HG03064 (cell line): ENCODE measurements around the gene DYNC2H1.

ENCODE experiments used
- ATAC-seq: cut with Tn5 transposase; IDR thresholded peaks from one replicate; pipeline ENCODE4 v1.9.1; 2021; ENCODE audit warnings: low read depth; ENCODE audit not compliant: unreplicated experiment

DYNC2H1 gene

DNA sequence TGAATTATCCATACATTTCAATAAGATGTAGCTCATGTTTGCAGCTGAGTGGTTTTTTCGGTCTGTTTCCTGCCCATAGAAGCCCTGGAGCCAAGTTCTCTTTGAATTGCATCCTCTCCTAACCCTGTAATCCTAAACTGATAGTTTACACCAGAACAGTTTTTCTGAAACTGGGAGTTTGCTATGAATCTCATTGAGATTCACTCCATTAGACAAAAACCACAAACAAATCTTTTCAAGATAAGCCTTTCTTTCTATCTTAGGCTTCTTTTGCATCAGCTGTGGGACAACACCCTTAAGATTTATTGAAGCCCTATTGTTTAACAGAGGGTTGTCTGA, 324.8 kb downstream of the DYNC2H1 start:
- no peak for ATAC-seq

DNA sequence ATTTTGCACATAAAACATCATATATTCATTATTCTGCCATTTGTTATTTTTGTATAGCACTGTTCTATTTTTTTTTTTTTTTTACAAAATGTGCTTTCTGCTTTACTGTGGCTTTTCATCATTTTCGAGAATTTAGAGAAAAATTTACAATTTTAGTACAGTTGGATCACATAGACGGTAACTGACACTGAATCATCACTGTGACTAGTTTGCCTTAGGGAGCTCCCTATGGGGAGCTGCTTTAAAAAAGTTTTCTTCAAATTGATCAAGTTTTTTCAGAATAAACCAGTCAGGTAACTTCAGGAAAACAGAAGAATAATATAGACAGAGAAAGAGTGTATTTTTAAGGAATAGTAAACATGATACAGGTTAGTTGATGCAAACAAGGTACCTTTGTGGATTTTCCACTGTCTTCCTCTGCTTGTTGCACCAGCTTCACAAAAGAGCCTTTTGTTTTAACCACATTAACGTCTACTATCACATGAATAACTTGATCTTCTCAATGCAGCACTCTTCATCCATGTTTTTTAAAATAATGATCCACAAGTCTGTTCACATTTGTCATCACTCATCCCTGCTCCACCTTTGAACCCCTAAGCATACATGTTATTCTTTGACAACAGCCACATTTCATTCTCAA, 327.0 kb downstream of the DYNC2H1 start:
- no peak for ATAC-seq

DNA sequence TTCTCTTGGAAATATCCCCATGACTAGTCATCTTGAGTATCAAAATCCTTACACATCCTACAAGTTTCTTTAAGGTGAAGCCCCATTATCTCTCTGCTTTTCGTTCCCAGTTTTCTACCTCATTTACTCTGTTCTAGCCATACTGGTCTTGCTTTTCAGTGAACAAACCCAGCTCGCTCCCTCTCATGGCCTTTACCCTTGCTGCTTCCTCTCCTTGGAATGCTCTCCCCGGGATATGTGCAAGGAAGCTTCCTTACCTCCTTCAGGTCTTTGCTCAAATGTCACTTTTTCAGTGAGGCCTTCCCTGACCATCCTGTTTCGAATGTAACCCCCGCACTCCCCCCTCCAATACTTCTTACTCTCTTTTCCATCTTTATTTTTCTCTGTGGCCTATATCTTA, 331.8 kb downstream of the DYNC2H1 start:
- no peak for ATAC-seq

DNA sequence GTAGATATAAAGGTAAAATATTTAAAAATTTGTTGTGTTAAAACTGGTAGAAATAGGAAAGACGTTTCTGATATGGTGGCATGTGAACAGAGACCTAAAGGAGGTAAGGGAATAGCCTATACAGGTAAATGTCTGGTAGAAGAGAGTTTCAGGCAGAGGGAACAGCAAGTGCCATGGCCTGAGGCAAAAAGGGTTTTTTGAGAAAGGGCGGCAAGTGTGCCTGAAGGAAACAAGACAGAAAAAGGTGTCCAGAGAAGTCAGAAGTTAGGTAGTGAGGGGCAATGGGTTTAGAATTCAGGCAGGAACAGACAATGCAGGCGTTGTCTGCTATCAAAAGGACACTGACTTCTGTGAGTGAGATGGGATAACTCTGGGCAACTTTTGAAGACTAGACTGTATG, 339.7 kb downstream of the DYNC2H1 start:
- ATAC-seq: no peak

DNA sequence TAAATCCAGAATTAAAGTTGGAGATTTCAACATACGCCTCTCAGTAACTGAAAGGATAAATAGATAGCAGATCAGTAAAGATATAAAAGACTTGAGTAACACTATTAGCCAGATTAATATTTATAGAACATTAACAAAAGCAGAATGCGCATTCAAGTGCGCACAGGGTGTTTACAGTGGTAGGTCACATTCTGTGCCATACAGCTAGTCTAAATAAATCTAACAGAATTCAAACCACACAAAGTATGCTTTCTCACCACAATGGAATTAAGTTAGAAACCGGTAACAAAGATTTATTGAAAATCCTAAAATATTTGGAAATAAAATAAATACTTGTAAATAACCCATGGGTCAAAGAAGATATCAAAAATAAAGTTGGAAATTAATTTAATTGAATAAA, 341.0 kb downstream of the DYNC2H1 start:
- ATAC-seq: no peak

DNA sequence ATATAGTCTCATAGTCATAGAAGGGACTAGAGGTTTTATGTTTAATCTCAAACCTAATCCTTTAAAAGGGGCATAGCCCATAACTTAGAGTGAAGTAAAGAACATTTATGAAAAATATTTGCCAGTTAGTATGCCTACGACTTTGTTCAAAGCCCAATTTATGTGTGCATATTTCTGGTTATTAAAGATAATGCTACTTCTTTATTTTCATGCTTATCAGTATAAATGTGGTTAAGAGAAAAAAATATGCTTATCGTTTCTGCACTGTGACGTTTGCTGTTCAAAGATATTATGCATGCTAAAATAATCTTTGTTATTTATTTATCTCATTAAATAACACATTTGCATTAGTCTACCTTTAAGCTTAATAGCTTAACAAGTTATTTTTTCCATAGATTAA, 343.9 kb downstream of the DYNC2H1 start:
- no peak for ATAC-seq

DNA sequence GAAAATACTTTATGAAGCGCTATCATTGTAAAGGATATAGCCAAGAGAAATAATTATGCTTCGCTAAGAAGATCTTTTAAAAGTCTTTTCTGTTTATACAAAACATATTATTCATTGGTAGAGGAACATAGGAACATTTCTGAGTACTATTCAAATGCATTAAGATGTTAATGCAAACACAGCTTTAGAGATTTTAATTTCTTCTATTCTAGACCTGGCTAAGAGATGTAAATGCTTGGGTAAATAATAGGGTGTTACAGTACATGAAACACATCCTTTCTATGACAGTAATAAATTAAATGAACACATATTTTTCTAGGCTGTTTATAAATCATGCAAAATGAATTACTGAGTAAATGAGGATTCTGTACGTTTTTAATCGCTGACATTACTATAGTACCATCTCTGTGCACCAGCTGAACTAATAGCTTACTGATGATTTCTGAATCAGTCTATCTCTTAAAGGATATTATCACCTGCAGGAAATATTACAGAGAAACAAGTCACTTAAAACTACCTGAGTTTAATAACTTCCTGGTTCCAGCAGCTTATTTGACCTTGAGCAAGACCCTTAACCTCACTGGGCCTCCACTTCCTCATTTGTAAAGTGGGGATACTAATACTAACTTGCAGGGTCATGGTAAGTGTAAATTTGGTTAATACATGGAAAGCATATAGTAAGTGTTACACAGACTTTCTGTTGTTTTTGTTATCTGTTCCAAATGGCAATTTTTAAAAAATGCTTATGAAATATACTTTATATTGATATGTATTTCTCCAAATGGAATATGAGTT, 344.9 kb downstream of the DYNC2H1 start:
- ATAC-seq: no peak

DNA sequence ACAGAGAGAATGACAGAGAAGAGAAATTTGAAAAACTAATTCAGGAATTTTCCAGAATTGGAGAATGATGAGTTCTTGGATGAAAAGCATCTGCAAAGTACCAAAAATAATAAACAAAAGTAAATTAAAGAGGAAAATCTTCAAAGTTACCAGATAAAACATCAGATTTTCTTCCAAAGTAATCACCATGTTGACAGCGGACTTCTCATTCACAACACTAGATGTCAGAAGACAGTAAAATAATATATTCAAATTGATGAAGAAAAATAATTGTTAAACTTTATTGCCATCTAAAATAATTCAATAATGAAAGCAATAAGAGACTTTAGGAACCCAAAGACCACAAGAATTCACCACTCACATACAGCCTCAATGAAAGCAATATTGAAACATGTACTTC, 355.2 kb downstream of the DYNC2H1 start:
- no peak for ATAC-seq

DNA sequence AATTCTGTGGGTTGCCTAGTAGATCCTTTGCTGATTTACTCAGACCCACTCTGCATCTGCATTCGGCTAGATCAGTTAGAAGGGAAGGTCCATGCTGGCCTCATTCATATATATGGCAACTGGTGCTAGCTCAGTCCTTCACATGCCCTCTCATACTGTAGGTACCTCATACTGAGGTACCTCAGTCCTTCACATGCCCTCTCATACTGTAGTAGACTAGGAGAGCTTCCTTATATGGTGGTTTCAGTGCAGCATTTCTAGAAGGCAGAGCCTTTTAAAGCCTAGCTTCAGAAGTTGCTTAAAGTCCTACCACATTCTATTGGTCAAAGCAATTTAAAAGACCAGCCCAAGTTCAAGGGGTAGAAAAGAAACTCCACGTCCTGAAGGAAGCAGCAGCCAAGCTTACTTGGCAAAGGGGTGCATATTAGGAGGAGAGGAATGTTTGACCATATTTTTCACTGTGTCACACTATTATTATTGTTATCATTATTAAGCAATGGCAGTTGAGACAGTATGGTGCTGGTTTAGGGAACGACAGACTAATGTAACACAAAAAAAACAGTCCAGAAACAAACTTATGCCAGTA, 356.4 kb downstream of the DYNC2H1 start:
- ATAC-seq: no peak

DNA sequence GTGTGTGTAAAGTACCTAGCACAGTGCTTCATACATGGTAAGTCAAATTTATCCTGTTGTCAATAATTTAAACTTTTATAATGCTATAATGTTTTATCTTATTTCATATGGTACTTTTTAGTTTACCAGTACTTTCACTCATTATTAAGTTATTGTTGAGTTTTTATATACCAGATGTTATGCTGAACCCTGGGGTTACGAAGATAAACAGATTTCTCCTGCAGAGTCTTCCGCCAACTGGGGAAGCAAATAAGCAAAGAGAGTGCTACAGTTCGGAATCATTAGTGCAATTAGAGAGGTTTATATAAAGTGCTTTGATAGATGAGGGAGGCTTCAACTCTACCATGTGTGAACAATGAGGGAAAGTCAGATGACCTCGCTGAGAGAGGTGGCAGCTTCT, 362.3 kb downstream of the DYNC2H1 start:
- ATAC-seq: no peak

DNA sequence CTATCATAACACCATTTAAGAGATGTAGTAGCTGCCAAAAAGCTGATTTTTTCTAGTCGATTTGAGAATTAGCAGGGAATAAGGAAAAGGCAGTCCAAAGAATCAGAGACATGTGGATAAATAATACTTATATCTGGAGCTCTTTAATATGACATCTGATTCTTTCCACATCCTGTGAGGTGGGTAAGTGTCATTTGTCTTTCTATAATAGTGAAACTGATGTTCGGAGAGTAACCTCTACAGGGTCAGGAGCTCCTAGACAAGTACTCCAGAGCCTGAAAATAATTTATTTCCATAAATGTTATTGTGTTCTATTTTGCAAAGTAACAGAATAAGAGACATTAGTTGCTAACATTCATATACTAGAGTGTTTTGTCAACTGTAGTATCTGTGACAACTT, 367.6 kb downstream of the DYNC2H1 start:
- ATAC-seq: no peak

DNA sequence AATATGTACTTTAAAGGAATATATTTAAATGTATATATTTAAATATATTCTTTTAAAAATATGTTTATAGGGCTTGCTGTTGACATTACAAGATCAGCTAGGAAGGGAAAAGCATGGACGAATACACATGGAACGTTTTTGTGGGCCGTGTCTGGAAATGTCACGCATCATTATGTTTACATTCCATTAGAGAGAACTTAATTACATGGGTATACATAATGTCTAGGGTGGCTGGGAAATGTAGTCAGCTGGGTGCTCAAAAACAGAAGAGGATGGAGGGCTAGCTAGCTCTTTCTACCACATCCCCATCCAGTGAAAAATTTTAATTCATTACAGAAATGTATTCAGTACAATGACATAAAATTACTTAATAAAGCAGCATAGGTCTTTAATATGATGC, 371.2 kb downstream of the DYNC2H1 start:
- no peak for ATAC-seq

DNA sequence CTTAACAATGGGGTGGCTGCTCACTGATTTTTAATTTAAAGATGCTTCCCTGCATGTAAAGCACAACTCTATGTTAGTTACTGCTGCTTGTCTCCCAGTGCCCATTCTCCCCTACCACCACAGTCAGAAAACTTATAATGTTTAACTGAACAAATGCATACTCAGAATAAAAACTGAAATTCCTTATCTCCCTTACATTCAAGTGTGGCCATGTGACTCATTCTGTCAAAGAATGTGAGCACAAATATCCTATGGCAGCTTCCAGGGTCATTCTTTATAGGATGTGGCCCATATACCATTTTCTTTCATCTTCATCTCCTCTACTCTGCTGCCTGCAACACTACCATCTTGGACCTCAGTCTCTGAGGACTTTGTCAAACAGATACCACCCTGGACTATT, 374.8 kb downstream of the DYNC2H1 start:
- no peak for ATAC-seq

DNA sequence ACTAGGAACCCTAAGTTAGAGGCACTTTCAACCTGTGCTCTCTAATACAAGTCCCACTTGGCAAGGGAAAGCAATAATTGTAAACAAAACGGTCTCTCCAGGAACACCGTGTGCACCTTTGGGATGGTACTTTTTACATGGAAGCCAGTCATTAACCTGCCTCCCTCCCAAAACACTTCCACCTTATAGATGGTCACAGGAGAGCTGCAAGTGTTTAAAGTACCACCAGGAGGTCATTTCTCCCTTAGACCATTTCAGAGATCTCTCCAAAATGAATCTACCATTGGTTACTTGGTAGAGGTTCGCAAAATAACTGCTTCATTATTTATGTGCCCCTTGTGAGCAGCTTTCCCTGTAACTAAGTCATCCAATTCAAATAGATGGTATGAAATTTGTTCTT, 375.3 kb downstream of the DYNC2H1 start:
- no peak for ATAC-seq

DNA sequence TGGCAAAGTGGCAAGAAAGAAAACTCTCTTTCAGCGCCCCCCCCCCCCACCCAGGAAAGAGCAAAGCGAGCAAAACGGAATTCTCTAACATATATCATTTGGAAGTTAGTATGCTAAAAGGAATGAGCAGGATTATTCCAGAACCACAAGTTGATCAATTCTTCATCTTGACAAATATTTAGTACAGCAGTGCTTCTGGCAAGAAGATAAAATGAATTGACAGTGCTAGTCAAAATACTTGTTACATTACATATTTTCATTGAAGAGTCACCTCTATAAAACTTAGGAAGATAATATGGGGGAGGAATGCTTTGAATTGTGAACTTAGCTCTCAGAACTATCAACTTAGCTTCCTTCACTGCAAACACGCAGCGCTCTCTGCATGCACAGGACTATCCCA, 377.4 kb downstream of the DYNC2H1 start:
- no peak for ATAC-seq

DNA sequence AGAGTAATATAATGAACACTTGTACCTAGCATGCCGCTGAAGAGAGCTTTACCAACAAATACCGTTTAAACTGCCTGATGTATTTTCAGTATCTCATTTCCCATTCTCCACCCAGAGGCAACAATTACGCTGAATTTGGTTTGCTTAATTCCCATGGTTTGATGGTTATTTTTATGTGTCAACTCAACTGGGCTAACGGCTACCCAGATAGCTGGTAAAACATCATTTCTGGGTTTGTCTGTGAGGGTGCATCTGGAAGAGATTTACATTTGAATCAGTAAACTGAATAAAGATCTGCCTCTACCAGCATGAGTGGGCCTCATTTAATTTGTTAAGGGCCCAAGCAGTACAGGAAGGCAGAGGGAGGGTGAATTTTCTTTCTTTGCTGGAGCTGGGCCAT, 377.9 kb downstream of the DYNC2H1 start:
- no peak for ATAC-seq

DNA sequence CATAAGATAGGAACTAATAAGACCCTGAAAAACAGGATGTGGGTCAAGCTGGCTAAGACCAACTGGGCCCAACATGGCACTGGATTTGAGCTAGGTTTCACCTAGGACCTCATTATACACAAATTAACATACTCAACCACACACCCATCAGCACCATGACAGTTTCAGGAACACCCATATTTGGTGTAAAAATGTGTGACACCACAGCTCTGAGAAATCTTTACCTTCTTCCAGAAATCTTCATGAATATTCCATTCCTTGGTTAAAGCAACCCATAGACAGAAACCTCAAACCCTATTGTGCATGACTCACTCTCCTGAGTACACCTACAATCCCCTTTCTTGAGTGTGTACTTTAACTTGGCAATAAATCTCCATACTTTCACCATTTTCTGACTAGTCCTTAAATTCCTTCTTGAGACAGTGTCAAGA, 378.8 kb downstream of the DYNC2H1 start:
- no peak for ATAC-seq

DNA sequence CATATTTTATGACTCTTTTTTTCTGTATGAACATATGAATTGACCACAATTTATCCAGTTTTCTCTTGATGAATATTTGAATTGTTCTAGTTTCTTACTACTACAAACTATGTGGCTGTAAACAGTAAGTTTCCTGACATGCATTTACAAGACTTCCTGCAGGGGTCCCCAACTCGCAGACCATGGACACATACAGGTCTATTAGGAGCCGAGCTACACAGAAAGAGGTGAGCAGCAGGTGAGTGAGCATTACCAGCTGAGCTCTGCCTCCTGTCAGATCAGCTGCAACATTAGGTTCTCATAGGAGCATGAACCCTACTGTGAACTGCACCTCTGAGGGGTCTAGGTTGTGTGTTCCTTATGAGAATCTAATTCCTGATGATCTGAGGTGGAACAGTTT, 379.4 kb downstream of the DYNC2H1 start:
- ATAC-seq: no peak

DNA sequence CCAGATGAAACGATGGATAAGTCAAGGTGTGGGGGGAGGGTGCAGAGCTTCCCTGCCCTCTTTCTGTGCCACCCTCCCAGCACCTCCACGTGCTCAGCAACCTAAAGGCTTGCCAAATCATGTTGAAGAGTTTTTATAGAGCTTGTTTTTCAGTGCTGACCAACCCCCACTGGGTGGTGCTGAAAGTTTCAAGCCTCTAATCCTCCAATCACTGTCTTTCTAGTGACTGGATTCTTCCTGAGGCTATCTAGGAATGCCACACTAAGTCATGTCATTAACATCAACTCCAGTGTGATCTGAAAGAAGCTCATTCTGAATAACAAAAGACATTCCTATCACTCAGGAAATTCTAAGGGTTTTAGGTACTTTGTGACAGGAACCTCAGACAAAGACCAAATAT, 382.6 kb downstream of the DYNC2H1 start:
- no peak for ATAC-seq

DNA sequence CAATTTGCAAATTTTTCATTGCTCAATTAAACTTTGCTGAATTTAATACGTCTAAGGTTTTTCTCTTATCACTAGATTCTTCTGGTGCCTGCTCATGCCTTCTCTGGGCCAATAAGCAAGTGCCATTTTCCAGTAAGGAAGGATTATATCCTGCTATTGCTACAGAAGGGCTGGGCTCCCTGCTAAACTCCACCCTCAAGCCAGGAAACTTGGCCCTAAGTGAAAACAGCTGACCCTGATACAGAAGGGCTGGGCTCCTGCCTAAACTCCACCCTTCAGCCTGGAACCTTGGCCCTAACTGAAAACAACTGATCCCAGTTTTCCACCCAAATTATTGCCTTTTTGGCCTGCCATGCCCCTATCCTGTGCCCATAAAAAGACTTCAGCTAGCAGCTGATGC, 385.3 kb downstream of the DYNC2H1 start:
- ATAC-seq: no peak

DNA sequence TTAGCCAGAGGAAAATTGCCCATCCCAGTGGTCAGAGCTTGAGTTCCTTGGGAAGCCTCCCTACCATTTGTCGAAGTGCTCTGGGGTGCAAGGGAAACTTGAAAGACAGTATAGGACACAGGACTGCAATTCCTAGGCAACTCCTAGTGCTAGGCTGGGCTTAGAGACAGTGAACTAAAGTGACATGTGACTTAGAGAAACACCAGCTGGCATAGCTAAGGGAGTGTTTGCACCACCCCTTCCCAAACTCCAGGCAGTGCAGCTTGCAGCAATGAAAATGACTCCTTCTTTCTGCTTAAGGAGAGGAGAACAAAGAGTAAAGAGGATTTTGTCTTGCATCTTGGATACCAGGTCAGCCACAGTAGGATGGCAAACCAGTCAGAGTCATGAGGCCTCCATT, 388.0 kb downstream of the DYNC2H1 start:
- no peak for ATAC-seq

DNA sequence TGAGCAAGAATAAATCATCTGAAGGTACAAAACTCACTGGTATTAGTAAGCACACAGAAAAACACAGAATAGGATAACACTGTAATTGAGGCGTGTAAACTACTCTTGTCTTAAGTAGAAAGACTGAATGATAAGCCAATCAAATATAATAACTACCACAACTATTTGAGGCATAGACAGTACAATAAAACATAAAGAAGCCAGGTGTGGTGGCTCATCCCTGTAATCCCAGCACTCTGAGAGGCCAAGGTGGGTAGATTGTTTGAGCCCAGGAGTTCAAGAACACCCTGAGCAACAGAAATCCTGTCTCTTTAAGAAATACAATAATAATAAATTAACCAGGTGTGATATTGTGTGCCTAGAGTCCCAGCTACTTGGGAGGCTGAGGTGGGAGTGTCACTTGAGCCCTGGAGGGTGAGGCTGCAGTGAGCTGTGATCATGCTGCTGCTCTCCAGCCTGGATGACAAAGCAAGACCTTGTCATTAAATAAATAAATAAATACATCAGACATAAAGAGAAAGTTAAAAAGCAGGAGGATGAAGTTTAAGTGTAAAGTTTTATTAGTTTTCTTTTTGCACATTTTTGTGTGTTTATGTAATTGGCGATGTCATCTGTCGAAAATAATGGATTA, 390.6 kb downstream of the DYNC2H1 start:
- ATAC-seq: no peak
